HepG2 (cell line): ENCODE data around the gene NDUFS2. TPM values are rescaled to one million over a fixed set of nuclear protein-coding genes. Genes with fewer than 3 reads are reported as not detected.
A peak's percentile ranks its signal among the peaks of the same experiment; 100 is the strongest.

Experiments
- ATM ChIP-seq: fragments of 450-650 bp; IDR thresholded peaks from 2 replicates; pipeline ENCODE4 v1.7.1; 2017; ENCODE audit warnings: mild to moderate bottlenecking, borderline replicate concordance
- DR1 ChIP-seq: sonication (generic); formaldehyde crosslinking; IDR thresholded peaks from 2 replicates; pipeline ENCODE4 v1.8.0; 2021; ENCODE audit warnings: mild to moderate bottlenecking, missing genetic modification reagents, inconsistent platforms
- EP300 ChIP-seq, 3 experiments: sonication (generic) in 1 of 3; formaldehyde crosslinking in 1 of 3; IDR thresholded peaks; 2 replicates each; pipeline versions ENCODE4 v1.5.1 to v1.6.1; 2011 to 2020; ENCODE audit warnings: low read depth in 2 of 3, low read length in 2 of 3, borderline replicate concordance in 1 of 3, improper control_type of control experiment in 1 of 3, mild to moderate bottlenecking in 1 of 3, missing genetic modification reagents in 1 of 3, moderate library complexity in 1 of 3
- FOSL1 ChIP-seq: sonication (generic); formaldehyde crosslinking; IDR thresholded peaks from 2 replicates; pipeline ENCODE4 v1.9.0; 2021; ENCODE audit warnings: missing genetic modification reagents, borderline replicate concordance
- GFI1 ChIP-seq: sonication (generic); formaldehyde crosslinking; IDR thresholded peaks from 2 replicates; pipeline ENCODE4 v1.5.0; 2020; ENCODE audit warnings: missing genetic modification reagents, mild to moderate bottlenecking, borderline replicate concordance
- HNRNPL ChIP-seq: fragments of 200-400 bp; formaldehyde crosslinking; IDR thresholded peaks from 2 replicates; pipeline ENCODE4 v1.6.1; 2017; ENCODE audit warnings: mild to moderate bottlenecking, low read depth, low read length
- NR2C2 ChIP-seq: sonication (generic); formaldehyde crosslinking; IDR thresholded peaks from 2 replicates; pipeline ENCODE4 v1.4.0; 2020; ENCODE audit warnings: missing genetic modification reagents, mild to moderate bottlenecking, moderate library complexity, borderline replicate concordance
- POGZ ChIP-seq: sonication (generic); formaldehyde crosslinking; IDR thresholded peaks from 2 replicates; pipeline ENCODE4 v1.4.0; 2020; ENCODE audit warnings: mild to moderate bottlenecking, missing genetic modification reagents
- POLR2AphosphoS2 ChIP-seq: IDR thresholded peaks from 2 replicates; pipeline ENCODE4 v1.6.1; 2011; ENCODE audit warnings: low read depth, low read length, improper control_type of control experiment
- SMARCC2 ChIP-seq: fragments of 450-650 bp; IDR thresholded peaks from 2 replicates; pipeline ENCODE4 v1.6.1; 2017; ENCODE audit warnings: antibody characterized with exemption, mild to moderate bottlenecking
- TARDBP ChIP-seq: sonication (generic); formaldehyde crosslinking; IDR thresholded peaks from 2 replicates; pipeline ENCODE4 v1.8.0; 2022; ENCODE audit warnings: mild to moderate bottlenecking, missing genetic modification reagents
- ZNF17 ChIP-seq: sonication (generic); formaldehyde crosslinking; IDR thresholded peaks from 2 replicates; pipeline ENCODE4 v1.5.0; 2020; ENCODE audit warnings: mild to moderate bottlenecking, missing genetic modification reagents
- ZNF207 ChIP-seq: fragments of 450-650 bp; IDR thresholded peaks from 2 replicates; pipeline ENCODE4 v1.6.1; 2016; ENCODE audit warnings: antibody characterized with exemption, borderline replicate concordance
- ZNF30 ChIP-seq: sonication (generic); formaldehyde crosslinking; IDR thresholded peaks from 2 replicates; pipeline ENCODE4 v1.5.0; 2020; ENCODE audit warnings: mild to moderate bottlenecking, missing genetic modification reagents
- ZNF33B ChIP-seq: sonication (generic); formaldehyde crosslinking; IDR thresholded peaks from 2 replicates; pipeline ENCODE4 v1.5.1; 2020; ENCODE audit warnings: mild to moderate bottlenecking, missing genetic modification reagents
- ZNF577 ChIP-seq: sonication (generic); formaldehyde crosslinking; IDR thresholded peaks from 2 replicates; pipeline ENCODE4 v1.4.0; 2020; ENCODE audit warnings: mild to moderate bottlenecking, low read depth, missing genetic modification reagents, borderline replicate concordance
- polyA plus RNA-seq, 8 experiments: library from polyadenylated mRNA; depleted of rRNA in 3 of 8; stranded (reverse) in 7 of 8; unstranded in 1 of 8; fragments of >200 nt; fragmentation: Illumina TruSeq in 4 of 8; extraction: Trizol in 4 of 8; gene quantifications; 2 replicates each; pipeline versions ENCODE4 v1.2.1 to v1.2.3, GENCODE V29; 2011 to 2016; ENCODE audit warnings: low read depth in 4 of 8, missing spikeins in 1 of 8, mixed read lengths in 1 of 8; ENCODE audit not compliant: insufficient read depth in 1 of 8
- total RNA-seq, 5 experiments: library from RNA; depleted of rRNA; stranded (reverse); fragments of >200 nt; fragmentation: Illumina TruSeq; extraction: Trizol; gene quantifications; 2 replicates each; pipeline ENCODE4 v1.2.3, GENCODE V29; 2016; ENCODE audit warnings: low read depth in 1 of 5
- TF ChIP-seq, protein P1 (sequence below): sonication (generic); formaldehyde crosslinking; IDR thresholded peaks from 2 replicates; pipeline ENCODE4 v1.4.0; 2020; ENCODE audit warnings: missing genetic modification reagents
- TF ChIP-seq, protein P2 (sequence below): sonication (generic); formaldehyde crosslinking; IDR thresholded peaks from 2 replicates; pipeline ENCODE4 v1.5.0; 2020; ENCODE audit warnings: missing genetic modification reagents
- TF ChIP-seq, protein P3 (sequence below): sonication (generic); formaldehyde crosslinking; IDR thresholded peaks from 2 replicates; pipeline ENCODE4 v1.9.0; 2022; ENCODE audit warnings: low read depth, missing genetic modification reagents
- TF ChIP-seq, protein P4 (sequence below): sonication (generic); formaldehyde crosslinking; IDR thresholded peaks from 2 replicates; pipeline ENCODE4 v1.4.0; 2020; ENCODE audit warnings: missing genetic modification reagents, low read depth, mild to moderate bottlenecking, borderline replicate concordance
- TF ChIP-seq, protein P5 (sequence below): sonication (generic); formaldehyde crosslinking; conservative IDR thresholded peaks from 2 replicates; pipeline ENCODE4 v1.8.0; 2022; ENCODE audit warnings: mild to moderate bottlenecking, moderate library complexity, missing genetic modification reagents

Gene NDUFS2
- total and polyA plus RNA-seq, 2 of the 13 experiments (the other 11 are each of a cell fraction or from before 2014, with no cell fraction given), result 89.9 to 118 TPM

DNA sequence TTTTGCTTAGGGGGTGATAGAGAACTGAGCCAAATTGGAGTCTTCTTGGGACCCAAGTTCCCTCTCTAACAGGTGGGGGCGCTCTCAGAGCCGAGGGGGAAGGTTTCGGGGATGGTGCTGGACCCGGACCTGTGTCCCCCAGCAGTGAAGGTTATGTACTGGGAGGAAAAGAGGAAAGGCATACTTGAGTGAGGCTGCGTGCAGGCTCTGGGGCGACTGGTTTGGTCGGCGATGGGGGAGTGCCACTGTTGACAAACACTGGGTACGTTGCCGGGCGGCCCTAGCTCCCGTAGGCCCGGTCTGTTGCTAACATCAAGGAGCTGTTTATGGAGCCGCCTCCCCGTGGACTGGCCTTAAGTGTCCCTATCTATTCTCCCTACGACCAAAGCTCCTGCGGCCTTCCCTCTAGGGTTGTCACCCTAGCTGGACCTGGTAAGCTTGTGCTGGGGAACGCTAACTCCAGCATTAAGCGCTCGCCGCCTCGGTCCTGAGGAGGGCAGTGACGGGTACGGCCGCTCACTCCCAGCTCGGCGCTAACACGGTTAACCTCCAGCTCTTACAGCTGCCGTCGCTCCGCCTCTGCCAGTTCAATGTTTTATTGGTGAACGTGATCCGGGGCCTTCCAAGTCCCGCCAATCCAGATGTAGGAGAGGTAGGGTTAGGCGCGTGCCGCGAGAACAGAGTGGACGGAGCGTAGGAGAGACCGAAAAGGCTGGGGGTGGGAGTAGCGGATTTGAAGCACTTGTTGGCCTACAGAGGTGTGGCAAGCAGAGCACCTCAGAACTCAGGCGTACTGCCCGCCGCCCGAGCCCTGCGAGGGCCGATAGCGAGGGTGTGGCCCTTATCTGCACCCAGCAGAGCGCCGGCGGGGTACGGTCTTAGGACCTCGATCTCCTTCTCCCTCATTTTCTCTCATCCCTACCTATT is 36.2 kb upstream of the NDUFS2 start, which contains the start of gene PPOX (continued):
- TF ChIP-seq, protein P1, sequence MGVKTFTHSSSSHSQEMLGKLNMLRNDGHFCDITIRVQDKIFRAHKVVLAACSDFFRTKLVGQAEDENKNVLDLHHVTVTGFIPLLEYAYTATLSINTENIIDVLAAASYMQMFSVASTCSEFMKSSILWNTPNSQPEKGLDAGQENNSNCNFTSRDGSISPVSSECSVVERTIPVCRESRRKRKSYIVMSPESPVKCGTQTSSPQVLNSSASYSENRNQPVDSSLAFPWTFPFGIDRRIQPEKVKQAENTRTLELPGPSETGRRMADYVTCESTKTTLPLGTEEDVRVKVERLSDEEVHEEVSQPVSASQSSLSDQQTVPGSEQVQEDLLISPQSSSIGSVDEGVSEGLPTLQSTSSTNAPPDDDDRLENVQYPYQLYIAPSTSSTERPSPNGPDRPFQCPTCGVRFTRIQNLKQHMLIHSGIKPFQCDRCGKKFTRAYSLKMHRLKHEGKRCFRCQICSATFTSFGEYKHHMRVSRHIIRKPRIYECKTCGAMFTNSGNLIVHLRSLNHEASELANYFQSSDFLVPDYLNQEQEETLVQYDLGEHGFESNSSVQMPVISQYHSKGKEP (CRISPR knock-in tag), result no peak
- TF ChIP-seq POLR2AphosphoS2 (no peak), ZNF207 (no peak), DR1 (peak; percentile 75), ZNF30 (no peak), EP300 (IDR thresholded peaks at IDR 0.05; ENCODE audit: low read depth in 2 of 2, low read length in 2 of 2) (0 out of 4 replicates have a peak, but pooled peaks of 1 of the 2 experiments have one; percentile 10), EP300 (CRISPR knock-in tag; IDR thresholded peaks at IDR 0.05; ENCODE audit: borderline replicate concordance) (no peak; the same call in 1 of the 2 replicates), ZNF33B (0 out of 2 replicates have a peak, but pooled peaks have one; percentile 27), NR2C2 (CRISPR knock-in tag) (peak; percentile 68), POGZ (CRISPR knock-in tag) (peak; percentile 83), SMARCC2 (no peak), GFI1 (CRISPR knock-in tag) (no peak), HNRNPL (no peak), TARDBP (CRISPR knock-in tag) (no peak; the same call in 1 of the 2 replicates), FOSL1 (CRISPR knock-in tag) (no peak), ZNF577 (no peak), ZNF17 (CRISPR knock-in tag) (no peak), ATM (no peak)
- TF ChIP-seq, protein P2, sequence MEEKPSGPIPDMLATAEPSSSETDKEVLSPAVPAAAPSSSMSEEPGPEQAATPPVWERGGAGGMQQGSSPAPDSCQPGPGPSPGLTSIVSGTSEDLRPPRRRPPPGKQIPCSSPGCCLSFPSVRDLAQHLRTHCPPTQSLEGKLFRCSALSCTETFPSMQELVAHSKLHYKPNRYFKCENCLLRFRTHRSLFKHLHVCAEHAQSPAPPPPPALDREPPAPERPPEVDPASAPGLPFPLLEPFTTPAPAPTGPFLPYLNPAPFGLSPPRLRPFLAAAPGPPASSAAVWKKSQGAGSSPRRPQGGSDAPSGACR (CRISPR knock-in tag), result no peak; the same call in 1 of the 2 replicates
- TF ChIP-seq, protein P3, sequence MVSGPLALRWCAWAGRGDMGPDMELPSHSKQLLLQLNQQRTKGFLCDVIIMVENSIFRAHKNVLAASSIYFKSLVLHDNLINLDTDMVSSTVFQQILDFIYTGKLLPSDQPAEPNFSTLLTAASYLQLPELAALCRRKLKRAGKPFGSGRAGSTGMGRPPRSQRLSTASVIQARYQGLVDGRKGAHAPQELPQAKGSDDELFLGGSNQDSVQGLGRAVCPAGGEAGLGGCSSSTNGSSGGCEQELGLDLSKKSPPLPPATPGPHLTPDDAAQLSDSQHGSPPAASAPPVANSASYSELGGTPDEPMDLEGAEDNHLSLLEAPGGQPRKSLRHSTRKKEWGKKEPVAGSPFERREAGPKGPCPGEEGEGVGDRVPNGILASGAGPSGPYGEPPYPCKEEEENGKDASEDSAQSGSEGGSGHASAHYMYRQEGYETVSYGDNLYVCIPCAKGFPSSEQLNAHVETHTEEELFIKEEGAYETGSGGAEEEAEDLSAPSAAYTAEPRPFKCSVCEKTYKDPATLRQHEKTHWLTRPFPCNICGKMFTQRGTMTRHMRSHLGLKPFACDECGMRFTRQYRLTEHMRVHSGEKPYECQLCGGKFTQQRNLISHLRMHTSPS (CRISPR knock-in tag), result no peak
- TF ChIP-seq, protein P4, sequence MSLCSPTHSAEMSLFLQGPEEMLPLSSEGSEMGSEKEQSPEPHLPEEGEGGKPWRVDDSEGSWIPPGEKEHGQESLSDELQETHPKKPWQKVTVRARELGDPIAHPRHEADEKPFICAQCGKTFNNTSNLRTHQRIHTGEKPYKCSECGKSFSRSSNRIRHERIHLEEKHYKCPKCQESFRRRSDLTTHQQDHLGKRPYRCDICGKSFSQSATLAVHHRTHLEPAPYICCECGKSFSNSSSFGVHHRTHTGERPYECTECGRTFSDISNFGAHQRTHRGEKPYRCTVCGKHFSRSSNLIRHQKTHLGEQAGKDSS (CRISPR knock-in tag), result no peak
- TF ChIP-seq, protein P5, sequence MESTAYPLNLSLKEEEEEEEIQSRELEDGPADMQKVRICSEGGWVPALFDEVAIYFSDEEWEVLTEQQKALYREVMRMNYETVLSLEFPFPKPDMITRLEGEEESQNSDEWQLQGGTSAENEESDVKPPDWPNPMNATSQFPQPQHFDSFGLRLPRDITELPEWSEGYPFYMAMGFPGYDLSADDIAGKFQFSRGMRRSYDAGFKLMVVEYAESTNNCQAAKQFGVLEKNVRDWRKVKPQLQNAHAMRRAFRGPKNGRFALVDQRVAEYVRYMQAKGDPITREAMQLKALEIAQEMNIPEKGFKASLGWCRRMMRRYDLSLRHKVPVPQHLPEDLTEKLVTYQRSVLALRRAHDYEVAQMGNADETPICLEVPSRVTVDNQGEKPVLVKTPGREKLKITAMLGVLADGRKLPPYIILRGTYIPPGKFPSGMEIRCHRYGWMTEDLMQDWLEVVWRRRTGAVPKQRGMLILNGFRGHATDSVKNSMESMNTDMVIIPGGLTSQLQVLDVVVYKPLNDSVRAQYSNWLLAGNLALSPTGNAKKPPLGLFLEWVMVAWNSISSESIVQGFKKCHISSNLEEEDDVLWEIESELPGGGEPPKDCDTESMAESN (CRISPR knock-in tag), result 0 out of 2 replicates have a peak, but pooled peaks have one; percentile 16
